Measurements from ENCODE around the gene SH3RF2. TPM values are rescaled to one million over a fixed set of nuclear protein-coding genes. Genes with fewer than 3 reads are reported as not detected.
A peak's percentile ranks its signal among the peaks of the same experiment; 100 is the strongest.

The SH3RF2 gene
- total RNA-seq, 1 donor from 2014 or later, result 0.38 TPM

DNA sequence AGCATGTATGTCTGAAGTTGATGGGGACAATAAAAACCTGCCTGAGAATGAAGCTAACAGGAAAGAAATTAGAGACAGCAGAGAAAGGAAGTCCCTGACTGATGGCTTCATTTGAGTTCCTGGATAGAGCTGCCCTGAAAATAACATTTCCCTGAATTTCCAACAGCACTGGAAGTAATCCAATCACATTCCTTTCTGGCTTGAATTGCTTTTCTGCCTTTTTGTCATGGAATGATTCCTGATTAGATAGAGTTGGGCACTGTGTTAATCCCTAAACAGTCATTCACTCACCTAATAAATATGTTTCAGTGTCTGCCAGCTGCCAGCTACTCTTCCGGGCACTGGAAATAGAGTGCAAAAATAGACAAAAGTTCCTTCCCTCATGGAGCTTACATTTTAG is 30.0 kb upstream of the SH3RF2 start:
- H3K27ac Mint-ChIP-seq (ENCODE audit: unreplicated experiment), result no peak overlapping the region
- no peak overlapping the region for H3K4me3 Mint-ChIP-seq (ENCODE audit: unreplicated experiment)
- H3K9me3 Mint-ChIP-seq (ENCODE audit: unreplicated experiment), result no peaks in the 10 kb centered on the region
- TF ChIP-seq, protein P1, sequence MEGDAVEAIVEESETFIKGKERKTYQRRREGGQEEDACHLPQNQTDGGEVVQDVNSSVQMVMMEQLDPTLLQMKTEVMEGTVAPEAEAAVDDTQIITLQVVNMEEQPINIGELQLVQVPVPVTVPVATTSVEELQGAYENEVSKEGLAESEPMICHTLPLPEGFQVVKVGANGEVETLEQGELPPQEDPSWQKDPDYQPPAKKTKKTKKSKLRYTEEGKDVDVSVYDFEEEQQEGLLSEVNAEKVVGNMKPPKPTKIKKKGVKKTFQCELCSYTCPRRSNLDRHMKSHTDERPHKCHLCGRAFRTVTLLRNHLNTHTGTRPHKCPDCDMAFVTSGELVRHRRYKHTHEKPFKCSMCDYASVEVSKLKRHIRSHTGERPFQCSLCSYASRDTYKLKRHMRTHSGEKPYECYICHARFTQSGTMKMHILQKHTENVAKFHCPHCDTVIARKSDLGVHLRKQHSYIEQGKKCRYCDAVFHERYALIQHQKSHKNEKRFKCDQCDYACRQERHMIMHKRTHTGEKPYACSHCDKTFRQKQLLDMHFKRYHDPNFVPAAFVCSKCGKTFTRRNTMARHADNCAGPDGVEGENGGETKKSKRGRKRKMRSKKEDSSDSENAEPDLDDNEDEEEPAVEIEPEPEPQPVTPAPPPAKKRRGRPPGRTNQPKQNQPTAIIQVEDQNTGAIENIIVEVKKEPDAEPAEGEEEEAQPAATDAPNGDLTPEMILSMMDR (IDR thresholded peaks at IDR 0.05), result no peak
- H3K36me3 Mint-ChIP-seq (ENCODE audit: unreplicated experiment), result no peaks in the 10 kb centered on the region
- H3K27me3 Mint-ChIP-seq (ENCODE audit: unreplicated experiment), result peaks cover 3% of the 10 kb centered on the region
- no peaks in the 10 kb centered on the region for H3K4me1 Mint-ChIP-seq (ENCODE audit: unreplicated experiment)
- no peak for DNase-seq (ENCODE audit: extremely low spot score, unreplicated experiment)

DNA sequence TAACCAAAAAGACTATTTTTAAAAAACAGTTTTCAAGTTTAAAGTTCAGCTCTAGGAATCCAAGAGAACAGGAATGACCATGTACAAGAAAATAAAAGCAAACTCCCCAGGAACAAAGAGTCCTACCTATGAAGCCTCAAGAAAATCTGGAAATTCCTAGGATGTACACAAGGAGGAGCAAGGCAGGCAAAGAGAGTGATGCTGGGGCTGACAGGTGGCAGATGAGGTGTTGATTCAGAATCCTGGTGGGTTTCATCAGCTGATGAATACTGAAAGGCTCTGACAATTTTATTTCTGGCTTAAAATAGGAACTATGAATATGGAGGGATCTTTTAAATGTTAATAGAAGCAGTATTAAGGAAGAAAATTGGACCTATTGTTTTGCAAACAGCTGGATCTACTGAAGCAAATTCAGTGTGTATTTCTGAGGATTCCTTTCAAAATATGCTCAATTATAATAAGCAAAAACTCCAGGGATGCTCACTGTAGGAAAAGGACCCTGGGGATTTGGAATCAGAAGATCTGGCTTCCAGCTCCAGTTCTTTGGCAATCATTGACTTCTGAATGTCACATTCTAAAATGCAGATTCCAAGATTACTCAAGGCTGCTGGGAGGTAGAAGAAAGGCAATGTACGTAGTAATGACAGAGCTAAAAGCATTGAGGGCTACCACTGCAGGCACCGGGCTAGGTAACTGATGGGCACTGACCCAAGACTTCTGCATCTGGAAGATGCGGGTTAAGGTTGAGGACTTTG is 28.0 kb upstream of the SH3RF2 start:
- no peaks in the 10 kb centered on the region for H3K36me3 Mint-ChIP-seq (ENCODE audit: unreplicated experiment)

DNA sequence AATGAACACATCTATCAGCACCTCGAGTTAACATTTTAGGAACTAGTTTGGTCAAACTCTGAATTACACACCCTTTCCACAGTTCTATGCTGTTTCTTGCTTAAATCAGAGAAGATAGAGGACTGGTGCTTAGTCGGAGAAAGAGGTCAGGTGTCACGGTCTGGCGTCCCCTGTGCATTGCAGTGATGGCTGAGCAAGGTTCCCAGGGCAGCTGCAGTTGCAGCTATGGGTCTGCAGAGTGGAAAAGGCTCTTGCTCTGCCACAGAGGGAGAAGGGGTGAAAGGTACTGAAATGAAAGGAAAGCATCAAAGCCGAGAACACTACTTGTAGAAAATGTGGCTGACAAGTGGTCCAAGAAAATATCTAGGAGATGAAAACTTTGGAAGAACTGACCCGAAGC is 25.2 kb upstream of the SH3RF2 start:
- Mint-ChIP-seq H3K36me3 (ENCODE audit: unreplicated experiment) (no peaks in the 10 kb centered on the region), H3K4me1 (ENCODE audit: unreplicated experiment) (no peaks in the 10 kb centered on the region), H3K27me3 (ENCODE audit: unreplicated experiment) (peaks cover 3% of the 10 kb centered on the region), H3K27ac (ENCODE audit: unreplicated experiment) (no peak overlapping the region), H3K4me3 (ENCODE audit: unreplicated experiment) (no peak overlapping the region), H3K9me3 (ENCODE audit: unreplicated experiment) (no peaks in the 10 kb centered on the region)
- DNase-seq (ENCODE audit: extremely low spot score, unreplicated experiment), result no peak
- TF ChIP-seq, protein P1 (IDR thresholded peaks at IDR 0.05), result no peak

More for the DNA sequence above, 28.0 kb upstream of the SH3RF2 start:
- Mint-ChIP-seq H3K27ac (ENCODE audit: unreplicated experiment) (no peak overlapping the region), H3K9me3 (ENCODE audit: unreplicated experiment) (no peaks in the 10 kb centered on the region), H3K27me3 (ENCODE audit: unreplicated experiment) (peaks cover 3% of the 10 kb centered on the region), H3K4me3 (ENCODE audit: unreplicated experiment) (no peak overlapping the region), H3K4me1 (ENCODE audit: unreplicated experiment) (no peaks in the 10 kb centered on the region)
- TF ChIP-seq, protein P1 (IDR thresholded peaks at IDR 0.05), result peak; percentile 39
- no peak for DNase-seq (ENCODE audit: extremely low spot score, unreplicated experiment)

DNA sequence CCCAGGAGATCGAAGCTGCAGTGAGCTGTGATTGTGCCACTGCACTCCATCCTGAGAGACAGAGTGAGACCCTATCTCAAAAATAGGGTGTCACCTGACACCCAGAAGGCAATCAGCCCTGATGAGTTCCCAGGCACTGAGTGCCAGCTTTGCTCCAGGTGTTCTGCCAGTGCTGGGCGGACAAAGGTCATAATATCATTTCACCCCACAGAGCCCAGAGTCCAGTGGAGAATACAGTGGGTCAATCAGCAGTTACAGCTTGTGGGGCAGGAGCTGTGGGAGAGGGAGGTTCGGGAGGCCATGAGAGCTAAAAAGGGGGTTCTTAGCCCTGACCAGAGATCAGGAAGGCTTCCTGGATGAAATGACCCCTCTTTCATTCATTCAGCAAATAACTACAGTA is 24.4 kb upstream of the SH3RF2 start:
- no peak for DNase-seq (ENCODE audit: extremely low spot score, unreplicated experiment)
- Mint-ChIP-seq H3K4me1 (ENCODE audit: unreplicated experiment) (no peaks in the 10 kb centered on the region), H3K27me3 (ENCODE audit: unreplicated experiment) (peaks cover 3% of the 10 kb centered on the region), H3K27ac (ENCODE audit: unreplicated experiment) (no peak overlapping the region), H3K4me3 (ENCODE audit: unreplicated experiment) (no peak overlapping the region), H3K36me3 (ENCODE audit: unreplicated experiment) (no peaks in the 10 kb centered on the region), H3K9me3 (ENCODE audit: unreplicated experiment) (no peaks in the 10 kb centered on the region)
- TF ChIP-seq, protein P1 (IDR thresholded peaks at IDR 0.05), result no peak

DNA sequence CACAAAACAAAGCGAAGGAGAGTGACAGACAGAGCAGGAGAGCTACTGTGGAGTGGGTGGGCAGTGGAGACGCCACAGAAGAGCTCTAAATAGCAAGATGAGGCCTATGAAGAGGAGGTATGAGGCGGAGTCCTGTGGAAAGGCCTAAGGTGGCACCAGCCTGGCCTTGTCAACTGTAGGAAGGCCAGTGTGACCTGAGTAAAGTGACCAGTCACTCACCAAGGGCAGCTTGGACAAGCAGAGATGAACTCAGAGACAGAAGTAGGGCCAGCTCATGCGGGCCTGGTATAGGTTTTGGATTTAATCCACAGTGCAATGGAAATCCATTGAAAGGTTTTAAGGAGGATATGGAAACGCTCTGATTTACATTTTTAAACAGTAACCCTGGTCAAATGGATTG is 23.8 kb upstream of the SH3RF2 start:
- no peak overlapping the region for H3K27ac Mint-ChIP-seq (ENCODE audit: unreplicated experiment)
- peaks cover 3% of the 10 kb centered on the region for H3K4me1 Mint-ChIP-seq (ENCODE audit: unreplicated experiment)
- no peak for DNase-seq (ENCODE audit: extremely low spot score, unreplicated experiment)
- H3K36me3 Mint-ChIP-seq (ENCODE audit: unreplicated experiment), result no peaks in the 10 kb centered on the region
- H3K27me3 Mint-ChIP-seq (ENCODE audit: unreplicated experiment), result peaks cover 3% of the 10 kb centered on the region
- H3K4me3 Mint-ChIP-seq (ENCODE audit: unreplicated experiment), result no peak overlapping the region
- TF ChIP-seq, protein P1 (IDR thresholded peaks at IDR 0.05), result no peak
- H3K9me3 Mint-ChIP-seq (ENCODE audit: unreplicated experiment), result no peaks in the 10 kb centered on the region
